ENCODE results near the gene SYT15.

Gene SYT15

DNA sequence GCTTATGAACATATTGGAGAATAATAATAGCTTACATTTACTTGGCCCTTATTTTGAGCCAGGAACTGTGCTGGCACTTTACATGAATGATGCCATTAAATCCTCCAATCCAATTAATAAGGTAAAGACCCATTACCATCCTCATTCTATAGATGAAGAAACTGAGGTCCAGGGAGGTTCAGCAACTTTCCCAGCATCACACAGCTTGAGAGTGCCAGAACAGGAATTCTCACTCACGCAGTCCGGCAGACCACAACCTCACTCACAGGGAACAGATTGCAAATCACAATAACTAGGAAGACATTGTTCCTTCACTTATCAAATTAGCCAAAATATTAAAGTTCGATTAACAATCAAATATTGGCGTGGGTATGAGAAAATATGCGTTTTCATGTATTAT, 40.8 kb upstream of the SYT15 start:
- TF ChIP-seq ZFX (IDR thresholded peaks at IDR 0.05), result no peak
- TF ChIP-seq, protein P1, sequence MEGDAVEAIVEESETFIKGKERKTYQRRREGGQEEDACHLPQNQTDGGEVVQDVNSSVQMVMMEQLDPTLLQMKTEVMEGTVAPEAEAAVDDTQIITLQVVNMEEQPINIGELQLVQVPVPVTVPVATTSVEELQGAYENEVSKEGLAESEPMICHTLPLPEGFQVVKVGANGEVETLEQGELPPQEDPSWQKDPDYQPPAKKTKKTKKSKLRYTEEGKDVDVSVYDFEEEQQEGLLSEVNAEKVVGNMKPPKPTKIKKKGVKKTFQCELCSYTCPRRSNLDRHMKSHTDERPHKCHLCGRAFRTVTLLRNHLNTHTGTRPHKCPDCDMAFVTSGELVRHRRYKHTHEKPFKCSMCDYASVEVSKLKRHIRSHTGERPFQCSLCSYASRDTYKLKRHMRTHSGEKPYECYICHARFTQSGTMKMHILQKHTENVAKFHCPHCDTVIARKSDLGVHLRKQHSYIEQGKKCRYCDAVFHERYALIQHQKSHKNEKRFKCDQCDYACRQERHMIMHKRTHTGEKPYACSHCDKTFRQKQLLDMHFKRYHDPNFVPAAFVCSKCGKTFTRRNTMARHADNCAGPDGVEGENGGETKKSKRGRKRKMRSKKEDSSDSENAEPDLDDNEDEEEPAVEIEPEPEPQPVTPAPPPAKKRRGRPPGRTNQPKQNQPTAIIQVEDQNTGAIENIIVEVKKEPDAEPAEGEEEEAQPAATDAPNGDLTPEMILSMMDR (conservative IDR thresholded peaks at IDR 0.05), result no peak
- H3K27ac ChIP-seq, result no peak overlapping the region

DNA sequence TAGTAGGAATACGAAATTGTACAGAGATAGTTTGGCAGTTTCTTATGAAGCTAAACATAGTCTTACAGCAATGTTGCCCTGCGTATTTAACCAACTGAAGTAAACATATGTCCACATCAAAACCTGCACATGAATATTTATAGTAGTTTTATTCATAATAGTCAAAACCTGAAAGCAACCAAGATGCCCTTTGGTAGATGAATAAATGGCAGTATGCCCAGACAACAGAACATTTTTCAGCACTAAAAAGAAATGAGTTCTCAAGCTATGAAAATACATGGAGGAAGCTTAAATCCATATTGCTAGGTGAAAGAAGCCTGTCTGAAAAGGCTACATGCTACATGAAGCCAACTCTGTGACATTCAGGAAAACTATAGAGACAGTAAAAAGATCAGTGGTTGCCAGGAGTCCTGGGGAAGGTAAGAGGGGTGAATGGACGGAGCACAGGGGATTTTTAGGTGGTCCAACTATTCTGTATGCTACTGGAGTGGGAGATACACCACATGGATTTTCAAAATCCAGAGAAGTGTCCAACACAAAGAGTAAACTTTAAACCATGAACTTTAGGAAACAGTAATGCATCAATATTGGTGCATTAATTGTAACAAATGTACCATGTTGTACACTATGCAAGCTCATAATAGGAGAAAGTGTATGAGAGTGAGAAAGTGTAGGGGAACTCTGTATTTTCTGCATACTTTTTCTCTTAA, 40.1 kb upstream of the SYT15 start:
- TF ChIP-seq ZFX (IDR thresholded peaks at IDR 0.05), result no peak
- TF ChIP-seq, protein P1 (conservative IDR thresholded peaks at IDR 0.05), result no peak
- H3K27ac ChIP-seq, result no peak overlapping the region

DNA sequence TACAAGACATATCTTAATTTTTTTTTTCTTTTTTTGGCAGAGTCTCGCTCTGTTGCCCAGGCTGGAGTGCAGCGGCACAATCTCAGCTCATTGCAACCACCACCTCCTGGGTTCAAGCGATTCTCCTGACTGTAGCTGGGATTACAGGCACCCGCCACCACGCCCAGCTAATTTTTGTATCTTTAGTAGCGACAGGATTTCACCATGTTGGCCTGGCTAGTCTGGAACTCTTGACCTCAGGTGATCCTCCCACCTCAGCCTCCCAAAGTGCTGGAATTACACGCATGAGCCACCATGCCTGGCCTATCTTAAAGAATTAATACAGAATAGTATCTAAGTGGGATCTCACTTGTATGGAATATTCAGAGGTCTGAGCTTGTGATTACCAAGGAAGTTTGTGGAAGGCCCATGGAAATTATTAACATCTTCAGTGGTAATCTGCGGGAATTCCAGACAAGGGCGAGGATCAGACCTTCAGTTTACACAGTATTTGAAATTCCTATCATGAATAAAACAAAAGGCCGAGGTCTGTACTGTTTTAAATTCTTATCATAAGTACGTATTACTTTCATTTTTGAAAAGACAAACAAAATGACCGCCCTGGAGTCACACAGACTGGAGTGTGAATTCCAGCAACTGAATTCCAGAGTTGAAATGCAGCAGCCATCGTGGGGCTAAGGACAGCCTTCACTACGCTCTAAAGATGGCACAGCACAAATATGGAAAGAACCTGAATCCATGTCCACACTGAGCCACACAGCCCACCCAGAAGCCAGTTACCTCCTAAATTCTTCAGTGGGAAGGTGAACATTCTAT, 39.1 kb upstream of the SYT15 start:
- no peak overlapping the region for H3K27ac ChIP-seq
- TF ChIP-seq, protein P1 (conservative IDR thresholded peaks at IDR 0.05), result no peak
- peak; percentile 25; the same call in 1 of the 2 replicates for TF ChIP-seq ZFX (IDR thresholded peaks at IDR 0.05)

DNA sequence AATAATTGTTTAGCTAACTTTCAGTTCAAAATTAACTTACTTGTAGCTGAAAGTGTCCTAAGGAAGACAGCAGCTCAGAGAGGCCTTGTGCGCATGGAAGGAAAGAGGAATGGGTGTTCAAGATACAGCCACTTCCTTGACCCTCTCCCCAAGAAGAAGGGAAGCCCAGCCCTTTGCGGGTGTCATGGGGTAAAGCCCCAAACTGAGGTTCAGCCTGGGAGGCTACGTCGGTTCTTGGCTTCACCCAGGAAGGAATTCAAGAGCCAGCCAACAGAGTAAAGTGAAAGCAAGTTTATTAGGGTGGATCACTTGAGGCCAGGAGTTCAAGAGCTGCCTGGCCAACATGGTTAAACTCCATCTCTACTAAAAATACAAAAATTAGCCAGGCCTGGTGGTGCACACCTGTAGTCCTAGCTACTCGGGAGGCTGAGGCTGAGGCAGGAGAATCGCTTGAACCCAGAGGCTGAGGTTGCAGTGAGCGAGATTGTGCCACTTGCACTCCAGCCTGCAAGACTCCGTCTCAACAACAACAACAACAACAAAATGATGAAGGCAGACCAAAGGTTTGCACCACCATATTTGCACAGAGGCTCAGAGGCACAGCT, 38.4 kb upstream of the SYT15 start:
- no peak overlapping the region for H3K27ac ChIP-seq
- TF ChIP-seq ZFX (IDR thresholded peaks at IDR 0.05), result no peak
- TF ChIP-seq, protein P1 (conservative IDR thresholded peaks at IDR 0.05), result no peak

DNA sequence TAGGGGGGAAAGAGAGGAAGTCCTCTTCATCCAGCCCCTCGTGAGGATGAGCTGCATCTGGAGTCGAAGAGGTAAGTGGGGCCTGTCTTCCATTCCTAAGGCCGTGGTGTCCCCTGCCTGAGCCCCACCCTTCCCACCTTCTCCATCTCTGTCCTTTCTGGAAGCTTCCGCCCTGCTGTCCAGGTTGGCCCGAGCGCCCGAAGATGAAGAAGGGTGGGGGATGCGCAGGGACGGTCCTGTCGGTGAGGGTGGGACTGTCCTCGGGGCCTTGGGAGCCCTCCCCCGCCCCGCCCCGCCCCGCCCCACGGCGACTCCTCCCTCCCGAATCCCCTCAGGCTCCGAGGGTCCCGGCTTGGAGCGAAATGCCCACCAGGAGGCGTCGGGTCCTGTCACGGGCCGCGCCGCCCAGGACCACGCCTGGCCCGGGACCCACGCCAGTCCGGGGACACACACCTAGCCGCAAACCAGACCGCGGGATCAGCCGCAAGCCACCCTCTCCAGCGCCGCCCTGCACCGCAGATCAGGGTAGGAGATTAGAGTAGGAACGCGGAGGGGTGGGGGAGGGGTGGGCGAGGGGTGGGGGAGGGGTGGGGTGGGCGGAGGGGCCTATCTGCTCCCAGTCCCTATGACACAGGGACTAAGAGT, 37.8 kb upstream of the SYT15 start:
- H3K27ac ChIP-seq, result no peak overlapping the region
- TF ChIP-seq, protein P1 (conservative IDR thresholded peaks at IDR 0.05), result no peak
- TF ChIP-seq ZFX (IDR thresholded peaks at IDR 0.05), result no peak

DNA sequence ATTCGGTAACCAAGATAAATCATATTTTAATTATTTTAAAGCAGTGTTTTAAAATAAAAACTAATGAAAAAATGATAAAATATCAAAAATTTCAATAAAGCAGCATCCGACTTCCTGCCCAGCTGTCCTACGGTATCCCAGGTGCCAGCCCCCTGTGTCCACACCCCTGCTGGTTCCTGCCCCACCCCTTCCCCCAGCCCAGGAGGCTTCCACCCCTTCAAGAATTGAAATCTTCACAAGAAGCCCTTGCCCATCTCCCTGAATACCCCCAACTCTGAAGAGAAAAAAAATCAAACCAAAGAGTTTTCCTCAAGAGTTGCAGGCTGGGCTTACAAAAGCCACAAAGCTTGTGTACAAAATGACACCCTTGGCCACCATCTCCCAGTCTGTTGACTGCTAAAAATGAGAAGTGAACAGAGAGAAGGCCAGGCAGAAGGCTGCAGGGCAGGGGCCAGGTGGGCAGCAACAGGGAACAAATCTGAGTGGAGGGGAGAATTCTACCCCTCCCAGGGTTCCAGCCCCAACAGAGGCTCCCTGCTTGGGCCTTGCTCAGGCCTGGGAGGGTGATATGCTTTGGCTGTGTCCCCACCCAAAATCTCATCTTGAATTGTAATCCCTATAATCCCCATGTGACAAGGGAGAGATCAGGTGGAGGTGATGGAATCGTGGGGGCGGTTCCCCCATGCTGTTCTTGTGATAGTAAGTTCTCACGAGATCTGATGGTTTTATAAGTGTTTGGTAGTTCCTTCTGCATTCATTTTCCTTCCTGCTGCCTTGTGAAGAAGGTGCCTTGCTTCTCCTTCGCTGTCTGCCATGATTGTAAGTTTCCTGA, 37.0 kb upstream of the SYT15 start:
- no peak overlapping the region for H3K27ac ChIP-seq

More for the DNA sequence above, 37.0 kb upstream of the SYT15 start:
- no peak for TF ChIP-seq ZFX (IDR thresholded peaks at IDR 0.05)
